Nephron (organoid): Measurements from ENCODE around the gene PPIE.

Experiments
- H3K27ac Mint-ChIP-seq, 3 experiments: 2 replicates each; pipeline ENCODE4 v1.8.0; 2020; ENCODE audit warnings: mixed read lengths in 3 of 3, mild to moderate bottlenecking in 2 of 3, moderate library complexity in 1 of 3
- H3K27me3 Mint-ChIP-seq: 2 replicates; pipeline ENCODE4 v1.8.0; 2021; ENCODE audit warnings: low read depth, mild to moderate bottlenecking, moderate library complexity, mixed read lengths
- H3K36me3 Mint-ChIP-seq: 2 replicates; pipeline ENCODE4 v1.8.0; 2020; ENCODE audit warnings: low read depth, mixed read lengths
- H3K4me1 Mint-ChIP-seq: 2 replicates; pipeline ENCODE4 v1.8.0; 2020; ENCODE audit warnings: mixed read lengths
- H3K4me3 Mint-ChIP-seq, 3 experiments: 2 replicates each; pipeline ENCODE4 v1.8.0; 2020; ENCODE audit warnings: mild to moderate bottlenecking in 3 of 3, mixed read lengths in 3 of 3, moderate library complexity in 2 of 3
- H3K9me3 Mint-ChIP-seq: 2 replicates; pipeline ENCODE4 v1.8.0; 2020; ENCODE audit warnings: mixed read lengths
- CTCF ChIP-seq, 3 experiments: fragments of 200-600 bp; sonication (generic); IDR thresholded peaks; one replicate each; pipeline ENCODE4 v1.5.0; 2021; ENCODE audit warnings: antibody characterized with exemption in 3 of 3; ENCODE audit not compliant: unreplicated experiment in 3 of 3

PPIE gene

GRCh38 chr1:39729842-39730241 is 8.8 kb upstream of the PPIE start:
- Mint-ChIP-seq H3K27me3 (peaks cover 90% of the 10 kb centered on the region), H3K4me3 (no peak overlapping the region), H3K27ac (no peak overlapping the region), H3K9me3 (peaks cover 7% of the 10 kb centered on the region), H3K36me3 (no peaks in the 10 kb centered on the region), H3K4me1 (no peaks in the 10 kb centered on the region)
- TF ChIP-seq CTCF (IDR thresholded peaks at IDR 0.05; ENCODE audit: unreplicated experiment in 3 of 3) = no peak

GRCh38 chr1:39732730-39733129 is 6.0 kb upstream of the PPIE start:
- Mint-ChIP-seq H3K4me1 (no peaks in the 10 kb centered on the region), H3K27me3 (peaks cover 85% of the 10 kb centered on the region), H3K9me3 (peaks cover 3% of the 10 kb centered on the region), H3K4me3 (no peak overlapping the region), H3K36me3 (no peaks in the 10 kb centered on the region), H3K27ac (no peak overlapping the region)
- no peak for TF ChIP-seq CTCF (IDR thresholded peaks at IDR 0.05; ENCODE audit: unreplicated experiment in 3 of 3)

- no peaks in the 10 kb centered on the region for H3K36me3 Mint-ChIP-seq
These were observed 5.5 kb upstream of the PPIE start for GRCh38 chr1:39733161-39733560.

GRCh38 chr1:39735731-39736130 is 3.0 kb upstream of the PPIE start:
- TF ChIP-seq CTCF (IDR thresholded peaks at IDR 0.05; ENCODE audit: unreplicated experiment in 3 of 3) = no peak
- peak overlapping the region in 1 of 3 experiments; percentile 15 for H3K4me3 Mint-ChIP-seq
- peaks cover 6% of the 10 kb centered on the region for H3K36me3 Mint-ChIP-seq
- H3K4me1 Mint-ChIP-seq = peaks cover 20% of the 10 kb centered on the region
- no peaks in the 10 kb centered on the region for H3K9me3 Mint-ChIP-seq
- H3K27ac Mint-ChIP-seq = no peak overlapping the region
- H3K27me3 Mint-ChIP-seq = peaks cover 59% of the 10 kb centered on the region

More at GRCh38 chr1:39733161-39733560, 5.5 kb upstream of the PPIE start:
- no peak overlapping the region for H3K27ac Mint-ChIP-seq
- peaks cover 3% of the 10 kb centered on the region for H3K9me3 Mint-ChIP-seq
- H3K27me3 Mint-ChIP-seq = peaks cover 81% of the 10 kb centered on the region
- no peaks in the 10 kb centered on the region for H3K4me1 Mint-ChIP-seq
- no peak overlapping the region for H3K4me3 Mint-ChIP-seq
- no peak for TF ChIP-seq CTCF (IDR thresholded peaks at IDR 0.05; ENCODE audit: unreplicated experiment in 3 of 3)

GRCh38 chr1:39737546-39738169 is 1.0 kb upstream of the PPIE start:
- Mint-ChIP-seq H3K9me3 (no peaks in the 10 kb centered on the region), H3K36me3 (peaks cover 16% of the 10 kb centered on the region), H3K27ac (peak overlapping the region in 2 of 3 experiments; percentile 46 to 73), H3K4me1 (peaks cover 27% of the 10 kb centered on the region), H3K27me3 (peaks cover 49% of the 10 kb centered on the region), H3K4me3 (peak overlapping the region; percentile 28 to 94 (median 78))
- no peak for TF ChIP-seq CTCF (IDR thresholded peaks at IDR 0.05; ENCODE audit: unreplicated experiment in 3 of 3)

GRCh38 chr1:39745016-39745670 is 6.5 kb downstream of the PPIE start:
- peaks cover 62% of the 10 kb centered on the region for H3K36me3 Mint-ChIP-seq
- H3K27me3 Mint-ChIP-seq = no peaks in the 10 kb centered on the region
- no peaks in the 10 kb centered on the region for H3K9me3 Mint-ChIP-seq
- H3K27ac Mint-ChIP-seq = no peak overlapping the region
- TF ChIP-seq CTCF (IDR thresholded peaks at IDR 0.05; ENCODE audit: unreplicated experiment in 3 of 3) = no peak
- peaks cover 10% of the 10 kb centered on the region for H3K4me1 Mint-ChIP-seq
- no peak overlapping the region for H3K4me3 Mint-ChIP-seq
